Right forelimb (tissue), 1 donor: ENCODE measurements around the gene EIF5.

Experiments
- DNase-seq: peaks from one replicate; pipeline ENCODE4 v3.0.0-alpha.2; 2018

The EIF5 gene

GRCh38 chr14:103333754-103334643 is at the start of gene EIF5:
Gene EIF5, plus strand, starts transcription at chr14:103334237. Its CDS starts 1,624 bp downstream, at chr14:103335861.
- peak; percentile 100 for DNase-seq

GRCh38 chr14:103284574-103285467 is 49.2 kb upstream of the EIF5 start:
- no peak for DNase-seq

GRCh38 chr14:103286460-103286859 is 47.6 kb upstream of the EIF5 start:
- DNase-seq: no peak

- no peak for DNase-seq
Observed at GRCh38 chr14:103286968-103287850, 46.8 kb upstream of the EIF5 start.

GRCh38 chr14:103288076-103288766 is 45.8 kb upstream of the EIF5 start:
- DNase-seq: no peak

GRCh38 chr14:103290056-103290455 is 44.0 kb upstream of the EIF5 start:
- no peak for DNase-seq

- no peak for DNase-seq
Observed at GRCh38 chr14:103290494-103290893, 43.5 kb upstream of the EIF5 start.

GRCh38 chr14:103290961-103291360 is 43.1 kb upstream of the EIF5 start:
- no peak for DNase-seq

- peak; percentile 85 for DNase-seq
Observed at GRCh38 chr14:103292426-103293374, 41.3 kb upstream of the EIF5 start.

- DNase-seq: no peak
Observed at GRCh38 chr14:103293465-103293864, 40.6 kb upstream of the EIF5 start.

- no peak for DNase-seq
Observed at GRCh38 chr14:103294091-103294490, 39.9 kb upstream of the EIF5 start.

- no peak for DNase-seq
Observed at GRCh38 chr14:103296007-103296406, 38.0 kb upstream of the EIF5 start.

- no peak for DNase-seq
Observed at GRCh38 chr14:103296987-103297386, 37.0 kb upstream of the EIF5 start.

GRCh38 chr14:103298620-103299019 is 35.4 kb upstream of the EIF5 start:
- no peak for DNase-seq

GRCh38 chr14:103301512-103302354 is 32.3 kb upstream of the EIF5 start:
- DNase-seq: no peak

GRCh38 chr14:103302966-103303365 is 31.1 kb upstream of the EIF5 start:
- no peak for DNase-seq

GRCh38 chr14:103304706-103305105 is 29.3 kb upstream of the EIF5 start:
- DNase-seq: no peak

GRCh38 chr14:103308717-103309616 is 25.1 kb upstream of the EIF5 start:
- no peak for DNase-seq
